Vagina (tissue), 2 donors: ENCODE measurements around the gene PIAS1. TPM values are rescaled to one million over a fixed set of nuclear protein-coding genes. Genes with fewer than 3 reads are reported as not detected.

ENCODE experiments used
- DNase-seq, 2 donors: peaks; one replicate each; pipeline ENCODE4 v3.0.0-alpha.2; 2017; ENCODE audit errors: extremely low spot score in 2 of 2
- H3K27ac ChIP-seq: fragments of 200-600 bp; sonication (generic); one replicate; pipeline ENCODE4 v1.5.1; 2019
- H3K27me3 ChIP-seq: fragments of 200-600 bp; sonication (generic); one replicate; pipeline ENCODE4 v1.5.1; 2019
- H3K36me3 ChIP-seq, 2 donors: fragments of 200-600 bp; sonication (generic); one replicate each; pipeline ENCODE4 v1.5.1; 2017 to 2019
- H3K4me1 ChIP-seq: fragments of 200-600 bp; sonication (generic); one replicate; pipeline ENCODE4 v1.5.1; 2019
- H3K4me3 ChIP-seq, 2 donors: fragments of 200-600 bp; sonication (generic); 1 replicate in 1 of 2; 2 replicates in 1 of 2; pipeline ENCODE4 v1.5.1; 2016 to 2019
- H3K9me3 ChIP-seq: fragments of 200-600 bp; sonication (generic); one replicate; pipeline ENCODE4 v1.5.1; 2019
- CTCF ChIP-seq, 3 experiments: fragments of 450-650 bp in 2 of 3; fragments of 200-600 bp in 1 of 3; sonication (generic) in 1 of 3; IDR thresholded peaks; one replicate each; pipeline ENCODE4 v1.5.1; 2017 to 2019; ENCODE audit warnings: antibody characterized with exemption in 3 of 3, mild to moderate bottlenecking in 2 of 3, moderate library complexity in 2 of 3
- POLR2A ChIP-seq, 2 donors: fragments of 450-650 bp; IDR thresholded peaks; one replicate each; pipeline ENCODE4 v1.6.1; 2017; ENCODE audit warnings: antibody characterized with exemption in 2 of 2, mild to moderate bottlenecking in 2 of 2, moderate library complexity in 2 of 2
- POLR2AphosphoS5 ChIP-seq, 2 donors: sonication (generic); formaldehyde crosslinking; IDR thresholded peaks; one replicate each; pipeline ENCODE4 v1.9.0; 2017; ENCODE audit warnings: antibody characterized with exemption in 2 of 2, mild to moderate bottlenecking in 2 of 2, low read depth in 1 of 2; ENCODE audit not compliant: insufficient read depth in 1 of 2
- intact Hi-C: fragments of 100-400 bp; cut with DNase I; formaldehyde crosslinking; loops from one replicate; pipeline ENCODE4 v1.15.1; 2023
- total RNA-seq: library from RNA; depleted of rRNA; stranded (reverse); fragments of >200 nt; gene quantifications from one replicate; pipeline ENCODE4 v1.2.3, GENCODE V29; 2016

PIAS1 gene
- total RNA-seq, 1 donor from 2014 or later = 88.1 TPM

- Histone ChIP-seq H3K4me1 (no peaks in the 10 kb centered on the region), H3K27me3 (no peaks in the 10 kb centered on the region), H3K36me3 (no peaks in the 10 kb centered on the region), H3K4me3 (no peak overlapping the region), H3K9me3 (no peaks in the 10 kb centered on the region), H3K27ac (no peak overlapping the region)
- no peak for TF ChIP-seq CTCF (IDR thresholded peaks at IDR 0.05)
- no peak for TF ChIP-seq POLR2AphosphoS5 (IDR thresholded peaks at IDR 0.05; ENCODE audit: insufficient read depth in 1 of 2, low read depth in 1 of 2)
- no peak for TF ChIP-seq POLR2A (IDR thresholded peaks at IDR 0.05)
- DNase-seq = no peak
- intact Hi-C loops = no loop called here
Measured at GRCh38 chr15:68042855-68043222, 11.3 kb upstream of the PIAS1 start.

GRCh38 chr15:68045289-68046265 is 8.5 kb upstream of the PIAS1 start:
- no peaks in the 10 kb centered on the region for H3K27me3 ChIP-seq
- TF ChIP-seq POLR2A (IDR thresholded peaks at IDR 0.05) (no peak), POLR2AphosphoS5 (IDR thresholded peaks at IDR 0.05; ENCODE audit: insufficient read depth in 1 of 2, low read depth in 1 of 2) (no peak), CTCF (IDR thresholded peaks at IDR 0.05) (no peak)
- no peaks in the 10 kb centered on the region for H3K9me3 ChIP-seq
- no peak for DNase-seq
- no peak overlapping the region for H3K27ac ChIP-seq
- no peaks in the 10 kb centered on the region for H3K36me3 ChIP-seq
- intact Hi-C loops = no loop called here
- no peaks in the 10 kb centered on the region for H3K4me1 ChIP-seq
- no peak overlapping the region for H3K4me3 ChIP-seq

- DNase-seq = no peak
- Histone ChIP-seq H3K4me3 (no peak overlapping the region), H3K27me3 (no peaks in the 10 kb centered on the region), H3K36me3 (no peaks in the 10 kb centered on the region), H3K9me3 (no peaks in the 10 kb centered on the region), H3K27ac (no peak overlapping the region), H3K4me1 (no peaks in the 10 kb centered on the region)
- intact Hi-C loops = no loop called here
- no peak for TF ChIP-seq CTCF (IDR thresholded peaks at IDR 0.05)
- no peak for TF ChIP-seq POLR2AphosphoS5 (IDR thresholded peaks at IDR 0.05; ENCODE audit: insufficient read depth in 1 of 2, low read depth in 1 of 2)
- TF ChIP-seq POLR2A (IDR thresholded peaks at IDR 0.05) = no peak
Measured at GRCh38 chr15:68047826-68048225, 6.3 kb upstream of the PIAS1 start.

- Histone ChIP-seq H3K36me3 (no peaks in the 10 kb centered on the region), H3K4me3 (no peak overlapping the region), H3K4me1 (peaks cover 10% of the 10 kb centered on the region), H3K27me3 (no peaks in the 10 kb centered on the region), H3K27ac (no peak overlapping the region), H3K9me3 (no peaks in the 10 kb centered on the region)
- intact Hi-C loops = no loop called here
- DNase-seq = no peak
- no peak for TF ChIP-seq POLR2AphosphoS5 (IDR thresholded peaks at IDR 0.05; ENCODE audit: insufficient read depth in 1 of 2, low read depth in 1 of 2)
- no peak for TF ChIP-seq POLR2A (IDR thresholded peaks at IDR 0.05)
- no peak for TF ChIP-seq CTCF (IDR thresholded peaks at IDR 0.05)
Measured at GRCh38 chr15:68051109-68051508, 3.0 kb upstream of the PIAS1 start.

GRCh38 chr15:68051907-68052306 is 2.2 kb upstream of the PIAS1 start:
- Histone ChIP-seq H3K27ac (no peak overlapping the region), H3K27me3 (no peaks in the 10 kb centered on the region), H3K4me3 (no peak overlapping the region), H3K4me1 (peaks cover 18% of the 10 kb centered on the region), H3K9me3 (no peaks in the 10 kb centered on the region), H3K36me3 (no peaks in the 10 kb centered on the region)
- no peak for DNase-seq
- intact Hi-C loops = no loop called here
- TF ChIP-seq POLR2A (IDR thresholded peaks at IDR 0.05) = no peak
- no peak for TF ChIP-seq CTCF (IDR thresholded peaks at IDR 0.05)
- TF ChIP-seq POLR2AphosphoS5 (IDR thresholded peaks at IDR 0.05; ENCODE audit: insufficient read depth in 1 of 2, low read depth in 1 of 2) = no peak
